Vagina (tissue), 2 donors: ENCODE results near the gene GHR. TPM values are rescaled to one million over a fixed set of nuclear protein-coding genes. Genes with fewer than 3 reads are reported as not detected.

Experiments used
- DNase-seq, 2 donors: peaks; one replicate each; pipeline ENCODE4 v3.0.0-alpha.2; 2017; ENCODE audit errors: extremely low spot score in 2 of 2
- H3K27ac ChIP-seq: fragments of 200-600 bp; sonication (generic); one replicate; pipeline ENCODE4 v1.5.1; 2019
- H3K27me3 ChIP-seq: fragments of 200-600 bp; sonication (generic); one replicate; pipeline ENCODE4 v1.5.1; 2019
- H3K36me3 ChIP-seq, 2 donors: fragments of 200-600 bp; sonication (generic); one replicate each; pipeline ENCODE4 v1.5.1; 2017 to 2019
- H3K4me1 ChIP-seq: fragments of 200-600 bp; sonication (generic); one replicate; pipeline ENCODE4 v1.5.1; 2019
- H3K4me3 ChIP-seq, 2 donors: fragments of 200-600 bp; sonication (generic); 1 replicate in 1 of 2; 2 replicates in 1 of 2; pipeline ENCODE4 v1.5.1; 2016 to 2019
- H3K9me3 ChIP-seq: fragments of 200-600 bp; sonication (generic); one replicate; pipeline ENCODE4 v1.5.1; 2019
- POLR2A ChIP-seq, 2 donors: fragments of 450-650 bp; IDR thresholded peaks; one replicate each; pipeline ENCODE4 v1.6.1; 2017; ENCODE audit warnings: antibody characterized with exemption in 2 of 2, mild to moderate bottlenecking in 2 of 2, moderate library complexity in 2 of 2
- POLR2AphosphoS5 ChIP-seq, 2 donors: sonication (generic); formaldehyde crosslinking; IDR thresholded peaks; one replicate each; pipeline ENCODE4 v1.9.0; 2017; ENCODE audit warnings: antibody characterized with exemption in 2 of 2, mild to moderate bottlenecking in 2 of 2, low read depth in 1 of 2; ENCODE audit not compliant: insufficient read depth in 1 of 2
- intact Hi-C: fragments of 100-400 bp; cut with DNase I; formaldehyde crosslinking; loops from one replicate; pipeline ENCODE4 v1.15.1; 2023
- total RNA-seq: library from RNA; depleted of rRNA; stranded (reverse); fragments of >200 nt; gene quantifications from one replicate; pipeline ENCODE4 v1.2.3, GENCODE V29; 2016
- TF ChIP-seq, protein P1 (sequence below), 3 experiments: fragments of 450-650 bp in 2 of 3; fragments of 200-600 bp in 1 of 3; sonication (generic) in 1 of 3; IDR thresholded peaks; one replicate each; pipeline ENCODE4 v1.5.1; 2017 to 2019; ENCODE audit warnings: antibody characterized with exemption in 3 of 3, mild to moderate bottlenecking in 2 of 3, moderate library complexity in 2 of 3

The GHR gene
- total RNA-seq, 1 donor from 2014 or later = 16.7 TPM

DNA sequence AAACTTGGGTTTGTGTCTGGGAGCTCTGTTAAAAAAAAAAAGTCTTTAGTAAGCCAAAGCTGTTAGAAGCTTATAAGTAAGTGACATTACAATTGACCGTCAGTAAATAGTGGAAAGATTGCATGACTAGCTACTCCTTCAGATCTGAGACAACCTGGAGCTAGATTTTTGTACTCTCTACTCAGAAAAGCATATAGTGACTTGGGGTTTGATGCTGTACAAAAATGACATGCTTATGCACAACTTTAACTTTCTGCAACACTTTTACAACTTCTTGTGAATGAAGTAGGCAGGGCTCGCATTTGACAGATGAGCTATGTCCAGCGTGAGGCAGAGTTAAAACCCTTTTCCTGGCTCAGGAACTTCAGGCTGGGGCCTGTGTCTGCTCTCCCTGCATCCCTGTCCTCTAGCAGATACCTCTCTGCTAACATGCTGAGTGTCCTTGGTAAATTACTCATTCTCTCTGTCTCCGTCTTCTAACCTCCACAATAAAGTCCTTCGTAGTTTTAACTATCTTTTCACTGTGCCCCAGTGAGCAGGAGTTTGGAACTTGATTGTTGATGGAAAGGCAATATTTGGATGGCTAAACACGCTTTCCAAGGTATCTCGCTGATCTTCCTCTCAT is 471 bp upstream of the GHR start:
- Histone ChIP-seq H3K27ac (peak overlapping the region; percentile 80), H3K36me3 (no peaks in the 10 kb centered on the region), H3K27me3 (no peaks in the 10 kb centered on the region), H3K9me3 (no peaks in the 10 kb centered on the region), H3K4me3 (peak overlapping the region; percentile 50 to 89), H3K4me1 (peaks cover 25% of the 10 kb centered on the region)
- no peak for TF ChIP-seq POLR2AphosphoS5 (IDR thresholded peaks at IDR 0.05; ENCODE audit: insufficient read depth in 1 of 2, low read depth in 1 of 2)
- TF ChIP-seq, protein P1, sequence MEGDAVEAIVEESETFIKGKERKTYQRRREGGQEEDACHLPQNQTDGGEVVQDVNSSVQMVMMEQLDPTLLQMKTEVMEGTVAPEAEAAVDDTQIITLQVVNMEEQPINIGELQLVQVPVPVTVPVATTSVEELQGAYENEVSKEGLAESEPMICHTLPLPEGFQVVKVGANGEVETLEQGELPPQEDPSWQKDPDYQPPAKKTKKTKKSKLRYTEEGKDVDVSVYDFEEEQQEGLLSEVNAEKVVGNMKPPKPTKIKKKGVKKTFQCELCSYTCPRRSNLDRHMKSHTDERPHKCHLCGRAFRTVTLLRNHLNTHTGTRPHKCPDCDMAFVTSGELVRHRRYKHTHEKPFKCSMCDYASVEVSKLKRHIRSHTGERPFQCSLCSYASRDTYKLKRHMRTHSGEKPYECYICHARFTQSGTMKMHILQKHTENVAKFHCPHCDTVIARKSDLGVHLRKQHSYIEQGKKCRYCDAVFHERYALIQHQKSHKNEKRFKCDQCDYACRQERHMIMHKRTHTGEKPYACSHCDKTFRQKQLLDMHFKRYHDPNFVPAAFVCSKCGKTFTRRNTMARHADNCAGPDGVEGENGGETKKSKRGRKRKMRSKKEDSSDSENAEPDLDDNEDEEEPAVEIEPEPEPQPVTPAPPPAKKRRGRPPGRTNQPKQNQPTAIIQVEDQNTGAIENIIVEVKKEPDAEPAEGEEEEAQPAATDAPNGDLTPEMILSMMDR (IDR thresholded peaks at IDR 0.05) = no peak
- no peak for TF ChIP-seq POLR2A (IDR thresholded peaks at IDR 0.05)
- intact Hi-C loops = loop anchor here (10.0 kb wide), 1 partner anchor 162 kb away; no protein-coding TSS in a partner anchor
- DNase-seq = no peak

DNA sequence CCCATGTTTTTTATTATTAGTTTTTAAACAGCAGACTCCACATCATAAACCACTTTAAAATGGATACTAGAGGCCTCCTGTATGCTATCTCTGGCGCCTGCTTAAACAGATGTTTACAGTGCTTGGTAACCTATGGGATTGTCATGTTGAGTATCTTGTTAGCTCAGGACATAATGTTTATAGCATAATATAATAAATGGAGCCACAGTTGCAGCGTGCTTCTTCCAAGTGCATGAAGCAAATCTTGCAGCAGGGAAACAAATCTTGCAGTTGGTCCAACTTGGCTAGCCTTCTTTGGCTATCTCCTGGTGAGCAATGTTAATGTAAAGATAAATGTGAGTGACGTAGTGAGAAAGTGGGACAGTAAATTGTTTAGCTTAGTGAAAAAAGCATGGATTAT is 2.8 kb downstream of the GHR start:
- intact Hi-C loops = loop anchor here (10.0 kb wide), 1 partner anchor 159 kb away; no protein-coding TSS in a partner anchor
- Histone ChIP-seq H3K27ac (no peak overlapping the region), H3K9me3 (no peaks in the 10 kb centered on the region), H3K27me3 (no peaks in the 10 kb centered on the region), H3K36me3 (no peaks in the 10 kb centered on the region), H3K4me3 (no peak overlapping the region), H3K4me1 (peaks cover 35% of the 10 kb centered on the region)
- no peak for DNase-seq
- TF ChIP-seq POLR2AphosphoS5 (IDR thresholded peaks at IDR 0.05; ENCODE audit: insufficient read depth in 1 of 2, low read depth in 1 of 2) (no peak), POLR2A (IDR thresholded peaks at IDR 0.05) (no peak)
- TF ChIP-seq, protein P1 (IDR thresholded peaks at IDR 0.05) = no peak

DNA sequence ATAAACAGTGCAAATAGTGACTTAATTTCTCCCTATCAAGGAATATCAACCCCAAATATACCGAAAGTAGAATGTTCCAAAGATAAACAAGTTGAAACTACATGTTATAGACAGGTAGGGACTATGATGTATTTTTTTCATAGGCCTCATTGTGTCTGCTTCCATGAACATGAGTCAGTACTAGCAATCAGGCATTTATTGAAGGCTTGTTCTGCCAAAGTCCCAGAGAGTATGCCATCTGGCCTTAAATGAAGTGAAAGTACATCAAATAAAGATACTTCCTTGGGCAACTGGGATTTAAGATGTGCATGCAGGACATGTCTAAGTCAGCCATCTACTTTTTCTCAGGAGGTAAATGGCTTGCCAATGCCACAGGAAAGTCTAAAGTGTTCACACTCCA is 6.5 kb downstream of the GHR start:
- Histone ChIP-seq H3K27me3 (no peaks in the 10 kb centered on the region), H3K4me3 (no peak overlapping the region), H3K36me3 (no peaks in the 10 kb centered on the region), H3K9me3 (no peaks in the 10 kb centered on the region), H3K4me1 (peaks cover 30% of the 10 kb centered on the region), H3K27ac (no peak overlapping the region)
- DNase-seq = no peak
- TF ChIP-seq, protein P1 (IDR thresholded peaks at IDR 0.05) = no peak
- TF ChIP-seq POLR2AphosphoS5 (IDR thresholded peaks at IDR 0.05; ENCODE audit: insufficient read depth in 1 of 2, low read depth in 1 of 2) (no peak), POLR2A (IDR thresholded peaks at IDR 0.05) (no peak)
- intact Hi-C loops = loop anchor here (10.0 kb wide), 1 partner anchor 155 kb away; no protein-coding TSS in a partner anchor

DNA sequence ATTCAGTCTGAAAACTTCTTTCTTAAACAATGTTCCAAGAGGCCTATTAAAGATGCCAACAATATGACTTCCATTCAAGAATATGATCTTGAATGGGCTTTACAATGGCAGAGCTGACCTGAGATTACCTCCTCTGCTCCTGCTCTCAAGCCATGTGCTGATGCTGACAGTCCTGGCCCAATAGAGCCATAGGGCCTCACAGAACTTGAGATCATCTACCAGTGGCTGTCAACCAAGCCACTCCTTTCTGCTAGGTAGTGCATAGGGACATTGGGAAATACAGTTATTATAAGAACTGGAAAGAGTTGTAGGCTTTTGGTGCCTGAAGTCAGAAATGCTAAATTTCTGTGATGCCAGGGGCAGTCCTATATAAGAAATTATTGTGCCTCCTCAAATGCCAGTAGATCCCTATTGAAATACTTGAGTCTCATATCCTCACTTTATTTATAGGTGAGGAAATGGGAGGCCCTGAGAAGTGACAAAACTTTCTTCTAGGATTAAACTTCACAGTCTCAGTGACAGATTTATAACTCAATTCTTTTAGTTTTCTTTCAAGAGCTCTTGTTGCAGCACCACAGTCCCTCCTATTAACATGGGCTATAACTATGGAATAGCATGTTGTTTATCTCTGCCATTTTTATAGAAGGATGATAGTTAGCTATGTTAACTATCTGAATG is 10.9 kb downstream of the GHR start:
- Histone ChIP-seq H3K4me1 (peaks cover 14% of the 10 kb centered on the region), H3K36me3 (no peaks in the 10 kb centered on the region), H3K9me3 (no peaks in the 10 kb centered on the region), H3K27me3 (no peaks in the 10 kb centered on the region), H3K27ac (no peak overlapping the region), H3K4me3 (no peak overlapping the region)
- TF ChIP-seq, protein P1 (IDR thresholded peaks at IDR 0.05) = no peak
- TF ChIP-seq POLR2A (IDR thresholded peaks at IDR 0.05) = no peak
- TF ChIP-seq POLR2AphosphoS5 (IDR thresholded peaks at IDR 0.05; ENCODE audit: insufficient read depth in 1 of 2, low read depth in 1 of 2) = no peak
- DNase-seq = no peak
- intact Hi-C loops = no loop called here

DNA sequence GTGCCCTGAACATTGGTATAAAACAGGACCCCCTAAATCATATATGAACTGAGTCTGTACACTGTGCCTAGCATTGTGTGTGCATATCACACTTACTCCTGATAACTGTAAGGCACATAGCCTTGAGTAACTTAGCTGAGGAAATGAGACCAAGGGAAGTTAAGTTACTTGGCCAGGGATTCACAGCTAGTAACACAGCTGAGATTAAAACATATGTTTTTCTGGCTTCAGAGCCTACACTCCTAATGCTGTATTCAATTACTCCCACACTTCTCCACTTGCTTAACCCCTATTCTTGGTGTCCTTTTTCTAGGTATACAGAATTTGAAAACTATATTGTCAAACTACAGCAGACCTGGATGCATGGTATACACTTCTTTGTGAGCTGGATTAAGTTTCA is 12.8 kb downstream of the GHR start:
- TF ChIP-seq POLR2A (IDR thresholded peaks at IDR 0.05) (no peak), POLR2AphosphoS5 (IDR thresholded peaks at IDR 0.05; ENCODE audit: insufficient read depth in 1 of 2, low read depth in 1 of 2) (no peak)
- TF ChIP-seq, protein P1 (IDR thresholded peaks at IDR 0.05) = no peak
- H3K27ac ChIP-seq = no peak overlapping the region
- intact Hi-C loops = no loop called here
- H3K9me3 ChIP-seq = no peaks in the 10 kb centered on the region
- no peaks in the 10 kb centered on the region for H3K36me3 ChIP-seq
- DNase-seq = no peak
- H3K4me3 ChIP-seq = no peak overlapping the region
- H3K4me1 ChIP-seq = peaks cover 4% of the 10 kb centered on the region
- H3K27me3 ChIP-seq = no peaks in the 10 kb centered on the region
